BJ (cell line): ENCODE results near the gene NSFL1C. TPM values are rescaled to one million over a fixed set of nuclear protein-coding genes. Genes with fewer than 3 reads are reported as not detected.

Experiments
- CTCF ChIA-PET: fragments of 350-600 bp; formaldehyde crosslinking; extraction: SDS; loops from one replicate; lab custom pipeline; 2021; ENCODE audit warnings: antibody characterized with exemption, inconsistent platforms; lab: Yijun Ruan, JAX
- POLR2A ChIA-PET: fragments of 300-600 bp; sonication (Branson Sonifier 250); formaldehyde crosslinking; extraction: SDS; loops from one replicate; lab custom pipeline; 2021; ENCODE audit warnings: antibody characterized with exemption; lab: Charles Lee
- DNase-seq: peaks from one replicate; pipeline ENCODE4 v3.0.0-alpha.2; 2011; ENCODE audit warnings: low read depth
- H3K27me3 ChIP-seq: 2 replicates; pipeline ENCODE4 v1.6.0; 2011; ENCODE audit warnings: low read length; ENCODE audit not compliant: control insufficient read depth, insufficient read depth
- H3K36me3 ChIP-seq: 2 replicates; pipeline ENCODE4 v1.5.1; 2011; ENCODE audit warnings: low read length; ENCODE audit not compliant: control insufficient read depth, insufficient read depth
- H3K4me3 ChIP-seq: 2 replicates; pipeline ENCODE4 v1.5.1; 2011; ENCODE audit warnings: low read depth, mild to moderate bottlenecking, control low read depth, low read length
- polyA plus RNA-seq: library from polyadenylated mRNA; depleted of rRNA; stranded (reverse); fragments of >200 nt; gene quantifications from 2 replicates; pipeline ENCODE4 v1.2.3, GENCODE V29; 2011
- TF ChIP-seq, protein P1 (sequence below): IDR thresholded peaks from 2 replicates; pipeline ENCODE4 v1.5.1; 2011; ENCODE audit warnings: low read depth, mild to moderate bottlenecking, control low read depth, inconsistent platforms, low read length, moderate library complexity; ENCODE audit not compliant: insufficient read depth

NSFL1C gene
- polyA plus RNA-seq, 1 experiment, result 27.7 TPM

DNA sequence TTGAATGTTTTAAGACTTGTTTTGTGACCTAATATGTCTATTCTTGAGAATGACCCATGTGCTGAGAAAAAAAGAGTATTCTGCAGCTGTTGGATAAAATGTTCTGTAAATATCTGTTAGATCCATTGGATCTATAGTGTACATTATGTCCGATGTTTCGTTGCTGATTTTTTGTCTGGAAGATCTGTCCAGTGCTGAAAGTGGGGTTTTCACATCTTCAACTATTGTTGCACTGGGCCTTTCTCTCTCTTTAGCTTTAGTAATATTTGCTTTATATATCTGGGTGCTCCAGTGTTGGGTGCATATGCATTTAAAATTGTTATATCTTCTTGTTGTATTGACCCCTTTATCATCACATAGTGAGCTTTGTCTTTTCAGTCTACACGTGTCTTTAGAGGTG is 30.3 kb upstream of the NSFL1C start:
- CTCF ChIA-PET, result no interaction called here

DNA sequence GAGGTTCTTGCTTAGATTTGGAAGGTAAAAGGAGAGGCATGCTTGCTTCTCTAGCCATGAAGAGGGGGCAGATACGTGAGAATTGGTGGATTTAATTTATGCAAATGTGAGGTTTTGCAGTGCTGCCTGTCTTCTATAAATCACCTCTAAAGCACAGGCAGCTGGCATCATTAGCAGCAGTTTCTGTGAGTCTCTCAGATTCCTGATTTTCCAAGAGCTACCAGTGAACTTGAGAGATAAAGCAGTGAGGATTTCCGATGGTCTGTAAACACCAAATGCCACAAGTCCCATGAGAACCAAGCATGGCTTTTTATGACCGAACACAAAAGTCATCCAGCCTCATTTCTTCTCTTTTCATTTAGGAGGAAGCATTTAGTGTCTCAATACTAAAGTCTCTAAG is 27.8 kb upstream of the NSFL1C start:
- CTCF ChIA-PET, result interaction anchor here (3.6 kb wide), 1 partner anchor 9 kb away, joined by 19 read pairs; no protein-coding TSS in a partner anchor
- POLR2A ChIA-PET, result no interaction called here

More for the DNA sequence above, 30.3 kb upstream of the NSFL1C start:
- POLR2A ChIA-PET, result no interaction called here
- H3K4me3 ChIP-seq, result no peak overlapping the region
- H3K27me3 ChIP-seq, result peaks cover 23% of the 10 kb centered on the region
- TF ChIP-seq, protein P1, sequence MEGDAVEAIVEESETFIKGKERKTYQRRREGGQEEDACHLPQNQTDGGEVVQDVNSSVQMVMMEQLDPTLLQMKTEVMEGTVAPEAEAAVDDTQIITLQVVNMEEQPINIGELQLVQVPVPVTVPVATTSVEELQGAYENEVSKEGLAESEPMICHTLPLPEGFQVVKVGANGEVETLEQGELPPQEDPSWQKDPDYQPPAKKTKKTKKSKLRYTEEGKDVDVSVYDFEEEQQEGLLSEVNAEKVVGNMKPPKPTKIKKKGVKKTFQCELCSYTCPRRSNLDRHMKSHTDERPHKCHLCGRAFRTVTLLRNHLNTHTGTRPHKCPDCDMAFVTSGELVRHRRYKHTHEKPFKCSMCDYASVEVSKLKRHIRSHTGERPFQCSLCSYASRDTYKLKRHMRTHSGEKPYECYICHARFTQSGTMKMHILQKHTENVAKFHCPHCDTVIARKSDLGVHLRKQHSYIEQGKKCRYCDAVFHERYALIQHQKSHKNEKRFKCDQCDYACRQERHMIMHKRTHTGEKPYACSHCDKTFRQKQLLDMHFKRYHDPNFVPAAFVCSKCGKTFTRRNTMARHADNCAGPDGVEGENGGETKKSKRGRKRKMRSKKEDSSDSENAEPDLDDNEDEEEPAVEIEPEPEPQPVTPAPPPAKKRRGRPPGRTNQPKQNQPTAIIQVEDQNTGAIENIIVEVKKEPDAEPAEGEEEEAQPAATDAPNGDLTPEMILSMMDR, result no peak
- DNase-seq, result no peak
- H3K36me3 ChIP-seq, result no peaks in the 10 kb centered on the region

DNA sequence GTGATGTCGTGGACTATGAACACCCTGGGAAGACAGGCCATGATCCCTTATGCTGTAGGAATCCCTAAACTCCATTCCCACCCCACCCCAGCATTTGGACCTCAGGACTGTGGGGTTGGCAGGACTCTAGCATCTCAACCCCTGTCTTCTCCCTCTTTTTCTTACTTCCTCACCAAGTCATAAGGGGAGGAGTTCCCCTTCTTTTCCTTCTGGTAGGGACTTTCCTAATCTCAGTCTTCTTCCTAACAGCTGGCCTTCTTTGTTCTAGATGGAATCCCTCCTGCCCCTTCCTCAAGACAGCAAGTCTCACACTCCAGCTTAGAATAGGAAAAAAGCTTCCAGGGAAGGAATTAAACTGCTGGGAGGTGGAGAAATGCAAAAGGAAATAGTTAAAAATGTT is 26.9 kb upstream of the NSFL1C start:
- Histone ChIP-seq H3K27me3 (peaks cover 14% of the 10 kb centered on the region), H3K36me3 (no peaks in the 10 kb centered on the region), H3K4me3 (no peak overlapping the region)
- TF ChIP-seq, protein P1, result no peak
- ChIA-PET POLR2A (no interaction called here), CTCF (interaction anchor here (3.6 kb wide), 1 partner anchor 10 kb away, joined by 19 read pairs; no protein-coding TSS in a partner anchor)
- DNase-seq, result no peak

More for the DNA sequence above, 27.8 kb upstream of the NSFL1C start:
- peaks cover 12% of the 10 kb centered on the region for H3K27me3 ChIP-seq
- TF ChIP-seq, protein P1, result no peak
- no peak for DNase-seq
- H3K4me3 ChIP-seq, result no peak overlapping the region
- no peaks in the 10 kb centered on the region for H3K36me3 ChIP-seq

DNA sequence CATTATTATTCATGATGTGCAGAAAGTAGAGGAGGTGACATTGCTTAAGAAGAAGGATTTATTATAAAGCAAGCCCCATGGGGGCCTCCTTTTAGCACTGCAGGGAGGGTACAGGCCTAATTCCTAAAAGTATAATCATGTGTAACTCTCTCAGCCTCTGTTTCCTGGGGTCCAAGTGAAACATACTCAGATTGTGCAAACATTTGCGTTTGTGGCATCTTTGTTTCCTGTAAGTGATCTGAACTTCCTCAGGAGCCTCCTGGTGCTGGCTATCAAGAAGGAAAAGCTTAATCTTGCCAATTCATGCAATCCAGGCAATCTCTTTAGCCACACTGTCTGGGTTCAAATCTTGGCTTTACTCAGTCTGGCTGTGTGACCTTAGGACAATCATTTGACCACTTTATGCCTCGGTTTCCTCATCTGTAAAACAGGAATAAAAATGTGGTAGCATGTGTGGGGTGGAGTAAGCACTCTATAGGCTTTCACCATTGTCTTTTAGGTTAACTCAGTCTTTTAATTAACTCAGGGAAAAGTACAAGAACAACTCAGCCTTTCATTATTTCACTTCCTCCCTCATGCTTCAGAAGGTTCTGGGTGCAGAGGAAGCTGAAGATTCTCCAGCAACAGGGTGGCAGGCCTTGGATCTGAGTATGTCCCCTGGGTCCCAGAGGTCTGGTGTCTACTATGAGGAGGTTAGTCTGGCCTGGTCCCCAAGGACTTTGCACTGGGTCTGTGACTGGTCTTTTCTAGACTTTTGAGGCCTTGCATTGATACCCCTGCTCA is 25.4 kb upstream of the NSFL1C start:
- POLR2A ChIA-PET, result no interaction called here
- Histone ChIP-seq H3K4me3 (no peak overlapping the region), H3K36me3 (no peaks in the 10 kb centered on the region), H3K27me3 (peaks cover 14% of the 10 kb centered on the region)
- no peak for DNase-seq
- CTCF ChIA-PET, result interaction anchor here (3.6 kb wide), 1 partner anchor 12 kb away, joined by 19 read pairs; no protein-coding TSS in a partner anchor
- TF ChIP-seq, protein P1, result no peak

DNA sequence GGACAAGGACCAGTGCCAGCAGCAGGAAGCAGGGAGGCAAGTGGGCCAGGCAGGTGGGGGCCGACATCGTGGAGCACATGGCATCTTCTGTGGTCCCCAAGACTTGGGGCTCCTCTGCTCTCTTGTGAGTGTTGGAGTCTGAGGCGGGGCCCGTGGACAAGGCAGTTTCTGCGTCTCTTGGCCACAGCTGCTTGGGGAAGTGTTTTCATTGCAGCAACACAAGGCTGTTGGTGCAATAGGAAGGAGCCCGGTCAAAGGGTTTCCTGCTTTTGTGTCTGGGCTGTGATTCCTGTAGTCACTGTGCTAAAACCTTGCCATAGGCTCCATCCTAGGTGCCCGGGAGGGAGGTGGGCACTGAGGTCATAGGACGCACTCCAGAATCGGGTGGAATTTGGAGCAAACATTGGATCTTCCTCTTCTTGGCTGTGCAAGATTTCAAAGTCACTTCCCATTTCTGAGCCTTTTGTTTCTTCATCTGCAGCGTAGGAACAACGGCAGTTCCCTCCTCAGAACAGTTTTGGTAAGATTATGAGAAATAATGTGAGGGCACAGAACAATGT is 24.7 kb upstream of the NSFL1C start, which contains the start of gene SIRPB2:
Gene SIRPB2, minus strand, starts transcription at position 140 of the 560 bp plus-strand sequence. Its CDS starts 61 bp downstream, at position 79.
- TF ChIP-seq, protein P1, result no peak
- POLR2A ChIA-PET, result no interaction called here
- Histone ChIP-seq H3K36me3 (no peaks in the 10 kb centered on the region), H3K4me3 (no peak within 1 kb of the TSS), H3K27me3 (peaks cover 14% of the 10 kb centered on the region)
- CTCF ChIA-PET, result interaction anchor here (2.1 kb wide), 1 partner anchor 13 kb away, joined by 9 read pairs; no protein-coding TSS in a partner anchor
- no peak for DNase-seq
